22Rv1 (cell line): Measurements from ENCODE around the gene FAF1.

Experiments
- H3K27ac ChIP-seq: fragments of 450-650 bp; 2 replicates; pipeline ENCODE4 v1.5.1; 2017
- CTCF ChIP-seq: fragments of 450-650 bp; IDR thresholded peaks from 2 replicates; pipeline ENCODE4 v1.5.1; 2017; ENCODE audit warnings: mild to moderate bottlenecking
- ZFX ChIP-seq: fragments of 450-650 bp; IDR thresholded peaks from 2 replicates; pipeline ENCODE4 v1.6.1; 2017; ENCODE audit warnings: antibody characterized with exemption, borderline replicate concordance

FAF1 gene

DNA sequence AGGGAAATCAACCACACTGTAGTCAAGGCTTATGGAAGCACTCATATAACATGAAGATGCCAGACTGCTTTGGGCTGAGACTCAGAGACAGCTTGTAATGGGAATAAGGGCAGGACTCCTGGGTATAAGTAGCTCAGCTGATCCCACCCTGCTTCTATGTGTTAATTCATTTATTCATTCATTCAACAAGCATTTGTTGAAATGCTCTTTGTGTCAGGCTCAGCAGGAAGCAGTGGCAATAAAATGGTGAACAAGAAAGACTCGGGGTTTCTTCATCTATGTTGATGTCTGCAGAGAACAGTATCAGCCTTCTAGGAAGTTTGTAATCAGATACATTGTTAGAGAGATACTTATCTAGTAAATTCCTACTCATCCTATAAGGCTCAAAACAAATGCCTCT lies 391.3 kb downstream of the FAF1 start:
- TF ChIP-seq CTCF (no peak), ZFX (no peak)
- H3K27ac ChIP-seq, result no peak overlapping the region

GRCh38 chr1:50566405-50566804 lies 393.7 kb downstream of the FAF1 start:
- H3K27ac ChIP-seq, result no peak overlapping the region
- TF ChIP-seq ZFX (no peak), CTCF (no peak)

- TF ChIP-seq ZFX (no peak), CTCF (no peak)
- no peak overlapping the region for H3K27ac ChIP-seq
These were observed 395.6 kb downstream of the FAF1 start for GRCh38 chr1:50564417-50564816.

DNA sequence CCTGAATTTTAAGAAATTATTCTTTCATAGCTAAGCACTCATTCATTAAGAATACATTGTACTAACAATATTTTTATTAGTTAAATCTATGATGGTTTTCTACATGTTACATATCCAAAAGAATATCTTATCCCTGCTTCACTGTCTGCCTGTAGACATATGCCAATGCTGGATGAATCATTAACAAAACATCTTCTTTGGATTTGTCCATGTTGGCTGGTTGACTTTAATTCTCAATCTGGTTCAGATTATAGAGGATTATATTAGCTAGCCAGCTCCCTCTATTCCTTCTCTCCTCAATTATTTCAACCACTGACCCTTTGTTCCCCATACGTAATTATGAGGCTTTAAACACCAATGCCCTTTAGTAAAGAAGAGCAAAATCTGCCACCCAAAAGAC lies 398.0 kb downstream of the FAF1 start:
- no peak overlapping the region for H3K27ac ChIP-seq
- TF ChIP-seq CTCF (no peak), ZFX (no peak)

GRCh38 chr1:50559421-50559820 lies 400.6 kb downstream of the FAF1 start:
- TF ChIP-seq CTCF, result no peak
- no peak for TF ChIP-seq ZFX

GRCh38 chr1:50553921-50554320 lies 406.1 kb downstream of the FAF1 start:
- TF ChIP-seq CTCF (no peak), ZFX (no peak)
- H3K27ac ChIP-seq, result no peak overlapping the region

More at GRCh38 chr1:50559421-50559820, 400.6 kb downstream of the FAF1 start:
- no peak overlapping the region for H3K27ac ChIP-seq

GRCh38 chr1:50548243-50548642 lies 411.8 kb downstream of the FAF1 start:
- no peak overlapping the region for H3K27ac ChIP-seq
- TF ChIP-seq ZFX (no peak), CTCF (no peak)
